ENCODE results near the gene ADAMTS8. TPM values are rescaled to one million over a fixed set of nuclear protein-coding genes. Genes with fewer than 3 reads are reported as not detected.

The ADAMTS8 gene
- total RNA-seq, 4 donors from 2014 or later = 0.38 to 0.56 TPM; not detected in 2

DNA sequence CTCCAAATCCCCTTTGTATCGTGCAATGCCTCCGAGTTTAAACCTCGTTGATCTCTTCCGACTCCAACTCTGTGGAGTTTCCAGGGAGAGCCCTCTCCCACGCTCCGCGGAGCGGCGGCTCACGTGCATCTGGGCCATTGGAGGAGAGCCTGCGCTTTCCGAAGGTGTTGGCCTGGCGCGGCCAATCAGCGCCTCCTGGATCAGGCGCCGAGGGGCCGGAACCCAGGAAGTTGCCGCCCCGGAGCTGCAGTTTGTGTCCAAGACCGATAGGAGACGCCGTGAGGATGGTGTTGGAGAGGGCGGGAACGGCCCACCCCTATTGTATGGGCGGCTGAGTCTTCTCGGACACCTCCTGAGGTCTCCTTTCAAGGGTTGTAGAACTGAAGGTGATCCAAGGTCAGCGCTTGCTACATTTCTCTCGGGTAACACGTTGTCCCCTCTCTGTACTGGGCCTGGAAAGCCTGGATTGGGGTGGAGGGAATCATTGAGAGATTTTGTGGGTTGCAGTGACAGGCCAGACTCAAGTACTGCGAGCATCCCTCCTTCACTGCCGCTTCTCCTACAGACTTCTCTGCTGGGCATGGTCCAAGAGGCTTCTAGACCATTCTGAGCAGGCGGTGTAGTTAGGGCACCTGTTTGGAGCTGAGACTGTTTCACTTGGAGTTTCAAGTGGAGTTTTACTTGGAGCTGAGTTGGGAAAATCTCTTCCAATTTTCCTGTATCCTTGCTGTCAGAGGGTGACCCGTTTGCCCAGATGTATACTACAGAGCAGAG is 21.8 kb upstream of the ADAMTS8 start:
- Histone ChIP-seq H3K4me3 (replicated peaks in 1 of 3) (peak overlapping the region; percentile 50 to 90 (median 85)), H3K27ac (peak overlapping the region; percentile 68 to 82 (median 77)), H3K27me3 (no peaks in the 10 kb centered on the region), H3K36me3 (no peaks in the 10 kb centered on the region), H3K4me1 (peaks cover 35 to 38% of the 10 kb centered on the region in 2 donors), H3K9me3 (no peaks in the 10 kb centered on the region)
- TF ChIP-seq POLR2A (IDR thresholded peaks at IDR 0.05) (peak in 1 of 2 donors; percentile 78), CTCF (IDR thresholded peaks at IDR 0.05) (peak; percentile 49 to 90 (median 69))
- DNase-seq = peak; percentile 89 to 94
- intact Hi-C loops (cut with DNase I) = loop anchor here (10.0 kb wide), 1 partner anchor 85 kb away; no protein-coding TSS in a partner anchor
- WGBS, 2 donors = 19 to 31% methylated on average over 34 of the region's 34 CpGs

DNA sequence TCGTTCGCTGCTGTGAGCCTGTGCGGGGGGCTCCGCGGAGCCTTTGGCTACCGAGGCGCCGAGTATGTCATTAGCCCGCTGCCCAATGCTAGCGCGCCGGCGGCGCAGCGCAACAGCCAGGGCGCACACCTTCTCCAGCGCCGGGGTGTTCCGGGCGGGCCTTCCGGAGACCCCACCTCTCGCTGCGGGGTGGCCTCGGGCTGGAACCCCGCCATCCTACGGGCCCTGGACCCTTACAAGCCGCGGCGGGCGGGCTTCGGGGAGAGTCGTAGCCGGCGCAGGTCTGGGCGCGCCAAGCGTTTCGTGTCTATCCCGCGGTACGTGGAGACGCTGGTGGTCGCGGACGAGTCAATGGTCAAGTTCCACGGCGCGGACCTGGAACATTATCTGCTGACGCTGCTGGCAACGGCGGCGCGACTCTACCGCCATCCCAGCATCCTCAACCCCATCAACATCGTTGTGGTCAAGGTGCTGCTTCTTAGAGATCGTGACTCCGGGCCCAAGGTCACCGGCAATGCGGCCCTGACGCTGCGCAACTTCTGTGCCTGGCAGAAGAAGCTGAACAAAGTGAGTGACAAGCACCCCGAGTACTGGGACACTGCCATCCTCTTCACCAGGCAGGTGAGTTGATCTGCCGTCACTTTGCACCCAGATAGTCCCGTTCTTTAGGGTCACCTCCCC is 21.0 kb upstream of the ADAMTS8 start:
- no peak for TF ChIP-seq POLR2A (IDR thresholded peaks at IDR 0.05)
- Histone ChIP-seq H3K4me1 (peaks cover 27 to 31% of the 10 kb centered on the region in 2 donors), H3K36me3 (no peaks in the 10 kb centered on the region), H3K9me3 (no peaks in the 10 kb centered on the region), H3K27ac (peak overlapping the region; percentile 68 to 82 (median 77)), H3K4me3 (replicated peaks in 1 of 3) (peak overlapping the region; percentile 50 to 90 (median 85)), H3K27me3 (no peaks in the 10 kb centered on the region)
- DNase-seq = peak; percentile 33 to 41
- intact Hi-C loops (cut with DNase I) = no loop called here
- 2 to 3% methylated on average over 30 to 41 of the region's 64 CpGs for WGBS, 2 donors

- 0 to 1% methylated on average over 27 to 32 of the region's 75 CpGs for WGBS, 2 donors
- H3K4me1 ChIP-seq = peaks cover 21 to 25% of the 10 kb centered on the region in 2 donors
- TF ChIP-seq POLR2A (IDR thresholded peaks at IDR 0.05) (peak; percentile 14 to 96), CTCF (IDR thresholded peaks at IDR 0.05) (peak in 1 of 6 experiments; percentile 3)
- intact Hi-C loops (cut with DNase I) = no loop called here
- H3K4me3 ChIP-seq (replicated peaks in 1 of 3) = peak within 1 kb of the TSS; percentile 50 to 90 (median 85)
- no peaks in the 10 kb centered on the region for H3K36me3 ChIP-seq
- DNase-seq = peak; percentile 96 to 97
- H3K9me3 ChIP-seq = no peaks in the 10 kb centered on the region
- peak within 1 kb of the TSS; percentile 68 to 82 (median 77) for H3K27ac ChIP-seq
- H3K27me3 ChIP-seq = no peaks in the 10 kb centered on the region
Observed at GRCh38 chr11:130448416-130449309, 20.3 kb upstream of the ADAMTS8 start, which contains the start of gene ADAMTS15. TSS of gene ADAMTS15 (plus strand) at chr11:130448645. CDS start at chr11:130448974, 329 bp downstream.

DNA sequence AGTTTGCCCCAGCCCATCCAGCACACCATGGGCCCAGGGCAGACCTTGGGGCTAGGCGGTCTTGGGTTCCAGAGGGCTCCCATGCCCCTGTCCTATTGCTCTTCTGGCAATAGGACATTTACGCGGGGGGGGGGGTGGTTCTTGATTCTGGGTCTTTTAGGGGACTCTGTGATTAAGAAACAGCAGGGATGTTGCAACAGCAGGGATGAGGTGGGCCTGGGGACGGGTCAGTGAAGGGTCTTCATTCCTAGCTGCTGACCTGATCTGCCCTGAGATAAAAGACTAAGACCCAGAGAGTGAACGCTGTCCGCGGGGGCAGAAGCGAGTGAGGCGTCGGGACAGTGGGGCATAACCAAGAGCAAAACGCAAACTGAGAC is 19.6 kb upstream of the ADAMTS8 start:
- WGBS, 2 donors = 7 to 12% methylated on average over 11 of the region's 11 CpGs
- H3K4me1 ChIP-seq = peaks cover 21 to 25% of the 10 kb centered on the region in 2 donors
- peak overlapping the region in 1 of 3 donors; percentile 50 for H3K4me3 ChIP-seq (replicated peaks in 1 of 3)
- no peak for TF ChIP-seq POLR2A (IDR thresholded peaks at IDR 0.05)
- no peak for TF ChIP-seq CTCF (IDR thresholded peaks at IDR 0.05)
- no peaks in the 10 kb centered on the region for H3K36me3 ChIP-seq
- no peak for DNase-seq
- no peaks in the 10 kb centered on the region for H3K9me3 ChIP-seq
- no peaks in the 10 kb centered on the region for H3K27me3 ChIP-seq
- intact Hi-C loops (cut with DNase I) = no loop called here
- H3K27ac ChIP-seq = peak overlapping the region in 2 of 3 donors; percentile 24 to 77

DNA sequence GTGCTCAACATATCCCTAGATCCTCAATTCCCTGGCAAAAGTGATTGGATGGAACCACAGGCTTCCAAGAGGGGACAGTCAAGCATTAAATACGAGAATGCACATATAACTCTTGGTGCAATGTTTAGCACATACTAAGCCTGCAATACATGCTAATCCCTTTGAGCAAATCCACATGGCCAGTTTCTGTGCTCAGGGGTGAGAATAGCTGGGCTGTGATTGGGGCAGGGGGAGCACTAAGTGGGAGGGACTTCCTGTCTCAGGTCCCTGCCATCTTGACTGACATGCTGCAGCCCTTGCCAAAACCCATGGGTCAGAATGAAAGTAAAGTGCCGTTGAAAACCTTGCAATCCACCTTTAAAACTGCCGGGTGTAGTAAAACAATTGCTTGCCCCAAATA is 17.4 kb upstream of the ADAMTS8 start:
- Histone ChIP-seq H3K9me3 (no peaks in the 10 kb centered on the region), H3K27ac (no peak overlapping the region), H3K36me3 (no peaks in the 10 kb centered on the region), H3K4me1 (peaks cover 8 to 13% of the 10 kb centered on the region in 2 donors), H3K4me3 (replicated peaks in 1 of 3) (no peak overlapping the region), H3K27me3 (no peaks in the 10 kb centered on the region)
- no peak for DNase-seq
- 81 to 85% methylated on average over 3 of the region's 3 CpGs for WGBS, 2 donors
- TF ChIP-seq CTCF (IDR thresholded peaks at IDR 0.05) (no peak), POLR2A (IDR thresholded peaks at IDR 0.05) (no peak)
- intact Hi-C loops (cut with DNase I) = no loop called here

All from thyroid gland (tissue), 4 donors.